K562 (cell line): ENCODE data around the gene CNOT4. TPM values are rescaled to one million over a fixed set of nuclear protein-coding genes. Genes with fewer than 3 reads are reported as not detected.

Experiments used
- CREB3L1 ChIP-seq: fragments of 450-650 bp; IDR thresholded peaks from 2 replicates; pipeline ENCODE4 v1.6.1; 2014; ENCODE audit warnings: low read depth, mild to moderate bottlenecking, moderate library complexity, borderline replicate concordance
- FOXJ3 ChIP-seq: sonication (generic); formaldehyde crosslinking; IDR thresholded peaks from 2 replicates; pipeline ENCODE4 v1.4.0; 2020; ENCODE audit warnings: mild to moderate bottlenecking, missing genetic modification reagents
- FOXK2 ChIP-seq, 2 experiments: fragments of 450-650 bp; IDR thresholded peaks in 1 of 2; conservative IDR thresholded peaks in 1 of 2; 2 replicates each; pipeline ENCODE4 v1.6.1; 2016; ENCODE audit warnings: low read depth in 2 of 2, mild to moderate bottlenecking in 1 of 2
- JUN ChIP-seq, 2 experiments: sonication (generic) in 1 of 2; formaldehyde crosslinking in 1 of 2; IDR thresholded peaks; 2 replicates each; pipeline versions ENCODE4 v1.6.1 to v1.8.0; 2012 to 2022; ENCODE audit warnings: borderline replicate concordance in 2 of 2, mild to moderate bottlenecking in 2 of 2, improper control_type of control experiment in 1 of 2, low read depth in 1 of 2, low read length in 1 of 2, missing genetic modification reagents in 1 of 2
- MCM7 ChIP-seq, 2 experiments: fragments of 450-650 bp; IDR thresholded peaks; 2 replicates each; pipeline ENCODE4 v1.6.1; 2016 to 2018
- NR2C2 ChIP-seq, 2 experiments: fragments of 200-800 bp in 1 of 2; sonication (Bioruptor generic) in 1 of 2; sonication (generic) in 1 of 2; formaldehyde crosslinking in 1 of 2; IDR thresholded peaks; 2 replicates each; pipeline versions ENCODE4 v1.6.1 to v1.8.0; 2016 to 2022; ENCODE audit warnings: mild to moderate bottlenecking in 1 of 2, missing compliant biosample characterization in 1 of 2, missing genetic modification characterization in 1 of 2, missing genetic modification reagents in 1 of 2
- NRF1 ChIP-seq, 2 experiments: fragments of 450-650 bp; IDR thresholded peaks in 1 of 2; conservative IDR thresholded peaks in 1 of 2; 2 replicates each; pipeline ENCODE4 v1.6.1; 2014; ENCODE audit warnings: mild to moderate bottlenecking in 2 of 2
- NUFIP1 ChIP-seq: fragments of 450-650 bp; IDR thresholded peaks from 2 replicates; pipeline ENCODE4 v1.6.1; 2018; ENCODE audit not compliant: partially characterized antibody
- SIX5 ChIP-seq, 2 experiments: IDR thresholded peaks; 2 replicates each; pipeline ENCODE4 v1.6.1; 2011; ENCODE audit warnings: low read length in 2 of 2, borderline replicate concordance in 1 of 2, low read depth in 1 of 2, mild to moderate bottlenecking in 1 of 2, moderate library complexity in 1 of 2; ENCODE audit not compliant: insufficient read depth in 1 of 2
- TAF1 ChIP-seq: IDR thresholded peaks from 2 replicates; pipeline ENCODE4 v1.6.1; 2011; ENCODE audit warnings: mild to moderate bottlenecking, low read length, moderate library complexity; ENCODE audit not compliant: insufficient read depth, control insufficient read depth, severe bottlenecking; ENCODE audit errors: extremely low read depth
- TBL1XR1 ChIP-seq, 2 experiments: IDR thresholded peaks; 2 replicates each; pipeline ENCODE4 v1.6.1; 2012; ENCODE audit warnings: improper control_type of control experiment in 2 of 2, low read length in 2 of 2, mild to moderate bottlenecking in 1 of 2
- TCF7 ChIP-seq: sonication (generic); IDR thresholded peaks from 2 replicates; pipeline ENCODE4 v1.6.1; 2016; ENCODE audit warnings: antibody characterized with exemption, borderline replicate concordance
- ZBTB11 ChIP-seq, 3 experiments: fragments of 200-800 bp in 1 of 3; fragments of 250-450 bp in 1 of 3; fragments of 450-650 bp in 1 of 3; sonication (Bioruptor Pico) in 1 of 3; sonication (Bioruptor generic) in 1 of 3; formaldehyde crosslinking in 1 of 3; IDR thresholded peaks; 2 replicates each; pipeline versions ENCODE4 v1.6.1 to v1.8.0; 2016 to 2022; ENCODE audit warnings: mild to moderate bottlenecking in 2 of 3, missing genetic modification characterization in 2 of 3, missing compliant biosample characterization in 1 of 3, moderate library complexity in 1 of 3
- ZKSCAN8 ChIP-seq: fragments of 200-800 bp; sonication (Bioruptor generic); IDR thresholded peaks from 2 replicates; pipeline ENCODE4 v1.6.1; 2016; ENCODE audit warnings: missing genetic modification characterization, missing compliant biosample characterization
- ZNF3 ChIP-seq: fragments of 250-450 bp; sonication (Bioruptor Pico); IDR thresholded peaks from 2 replicates; pipeline ENCODE4 v1.5.0; 2021; ENCODE audit warnings: mild to moderate bottlenecking, moderate library complexity
- ZNF354B ChIP-seq: fragments of 250-450 bp; sonication (Bioruptor Pico); IDR thresholded peaks from 2 replicates; pipeline ENCODE4 v1.4.0; 2020
- ZNF511 ChIP-seq: sonication (generic); formaldehyde crosslinking; IDR thresholded peaks from 2 replicates; pipeline ENCODE4 v1.8.0; 2022; ENCODE audit warnings: mild to moderate bottlenecking, missing genetic modification reagents
- polyA plus RNA-seq, 8 experiments: library from polyadenylated mRNA; depleted of rRNA in 4 of 8; stranded (reverse) in 5 of 8; unstranded in 3 of 8; fragments of >200 nt; fragmentation: Nextera tagmentation in 2 of 8; fragmentation: Illumina TruSeq in 1 of 8; extraction: Ambion mirVana in 2 of 8; extraction: Trizol in 1 of 8; gene quantifications; 2 replicates each; pipeline versions ENCODE4 v1.2.1 to v1.2.3, GENCODE V29; 2011 to 2014; ENCODE audit warnings: inconsistent platforms in 1 of 8, missing spikeins in 1 of 8
- total RNA-seq, 7 experiments: library from RNA; depleted of rRNA in 6 of 7; stranded (reverse); fragments of >200 nt in 6 of 7; fragmentation: Illumina TruSeq in 2 of 7; extraction: Trizol in 2 of 7; gene quantifications; 2 replicates each; pipeline versions ENCODE4 v1.2.1 to v1.2.3, GENCODE V29; 2011 to 2021; ENCODE audit warnings: low replicate concordance in 1 of 7

Gene CNOT4
- total and polyA plus RNA-seq, 9 of the 15 experiments (the other 6 are each of a cell fraction or from before 2014, with no cell fraction given): 8.6 to 24.1 (median 15.4) TPM

- peak; percentile 88 to 95 for TF ChIP-seq FOXK2 (conservative IDR thresholded peaks at IDR 0.05 in 1 of 2, IDR thresholded peaks at IDR 0.05 in 1 of 2; ENCODE audit: low read depth in 2 of 2)
- TF ChIP-seq NRF1 (conservative IDR thresholded peaks at IDR 0.05 in 1 of 2, IDR thresholded peaks at IDR 0.05 in 1 of 2): peak; percentile 98 to 99
- peak; percentile 45; the same call in 1 of the 2 replicates for TF ChIP-seq JUN (IDR thresholded peaks at IDR 0.05; ENCODE audit: borderline replicate concordance, low read depth, low read length)
- no peak for TF ChIP-seq JUN (CRISPR knock-in tag; IDR thresholded peaks at IDR 0.05; ENCODE audit: borderline replicate concordance)
- peak; percentile 88; the same call in 1 of the 2 replicates for TF ChIP-seq CREB3L1
- no peak; a peak in 1 of 4 replicates for TF ChIP-seq TBL1XR1 (IDR thresholded peaks at IDR 0.05; ENCODE audit: low read length in 2 of 2)
- TF ChIP-seq ZNF354B (CRISPR knock-in tag): no peak
- peak; percentile 94 for TF ChIP-seq TAF1
- TF ChIP-seq ZBTB11 (CRISPR knock-in tag; IDR thresholded peaks at IDR 0.05): peak in 2 of 3 experiments; percentile 31 to 67; a peak in 2 of 6 replicates
- no peak for TF ChIP-seq MCM7 (IDR thresholded peaks at IDR 0.05)
- no peak for TF ChIP-seq NUFIP1
- TF ChIP-seq TCF7: no peak
- TF ChIP-seq NR2C2 (CRISPR knock-in tag; IDR thresholded peaks at IDR 0.05): peak; percentile 85
- peak; percentile 97 for TF ChIP-seq NR2C2 (tag; IDR thresholded peaks at IDR 0.05)
- peak; percentile 89; the same call in 1 of the 2 replicates for TF ChIP-seq ZNF511
- no peak for TF ChIP-seq FOXJ3 (CRISPR knock-in tag)
- peak; percentile 85 to 91 for TF ChIP-seq SIX5 (IDR thresholded peaks at IDR 0.05; ENCODE audit: borderline replicate concordance in 1 of 2, insufficient read depth in 1 of 2, low read depth in 1 of 2, low read length in 2 of 2)
- TF ChIP-seq ZNF3 (CRISPR knock-in tag): no peak
- TF ChIP-seq ZKSCAN8 (CRISPR knock-in tag): no peak
Measured at GRCh38 chr7:135509839-135510591, at the start of gene CNOT4 (continued).
